GM21723 (cell line): Measurements from ENCODE around the gene SCAMP4.

Experiments used
- ATAC-seq: cut with Tn5 transposase; IDR thresholded peaks from one replicate; pipeline ENCODE4 v1.9.1; 2021; ENCODE audit warnings: mild to moderate bottlenecking, moderate library complexity; ENCODE audit not compliant: unreplicated experiment

The SCAMP4 gene

GRCh38 chr19:1905110-1905862, at the start of gene SCAMP4, which contains the start of gene ADAT3:
SCAMP4 (plus strand) TSS chr19:1905399; CDS start chr19:1915020, 9,621 bp downstream.
ADAT3 (plus strand) TSS chr19:1905399; CDS start chr19:1912048, 6,649 bp downstream.
- ATAC-seq, result peak; percentile 73

- no peak for ATAC-seq
These were observed 49.4 kb upstream of the SCAMP4 start for GRCh38 chr19:1855828-1856255.

GRCh38 chr19:1856345-1856697, 48.9 kb upstream of the SCAMP4 start:
- ATAC-seq, result no peak

- no peak for ATAC-seq
These were observed 48.2 kb upstream of the SCAMP4 start for GRCh38 chr19:1856698-1857603.

- ATAC-seq, result no peak
These were observed 47.4 kb upstream of the SCAMP4 start for GRCh38 chr19:1857648-1858326.

- no peak for ATAC-seq
These were observed 46.7 kb upstream of the SCAMP4 start for GRCh38 chr19:1858412-1859081.

GRCh38 chr19:1859331-1859781, 45.8 kb upstream of the SCAMP4 start:
- ATAC-seq, result no peak

GRCh38 chr19:1860042-1860775, 45.0 kb upstream of the SCAMP4 start:
- no peak for ATAC-seq

GRCh38 chr19:1860821-1861598, 44.2 kb upstream of the SCAMP4 start:
- no peak for ATAC-seq

- ATAC-seq, result no peak
These were observed 43.6 kb upstream of the SCAMP4 start for GRCh38 chr19:1861599-1862031.

GRCh38 chr19:1862068-1862423, 43.2 kb upstream of the SCAMP4 start:
- no peak for ATAC-seq

- no peak for ATAC-seq
These were observed 42.5 kb upstream of the SCAMP4 start for GRCh38 chr19:1862424-1863327.

- ATAC-seq, result no peak
These were observed 41.9 kb upstream of the SCAMP4 start, which contains the start of gene KLF16 for GRCh38 chr19:1863328-1863637. KLF16 (minus strand) TSS chr19:1863579; CDS start chr19:1863497, 82 bp downstream.

GRCh38 chr19:1863638-1864479, 41.3 kb upstream of the SCAMP4 start:
- peak; percentile 48 for ATAC-seq

- peak; percentile 39 for ATAC-seq
These were observed 40.6 kb upstream of the SCAMP4 start for GRCh38 chr19:1864480-1865171.

- ATAC-seq, result no peak
These were observed 39.8 kb upstream of the SCAMP4 start for GRCh38 chr19:1865172-1866010.
